Endodermal cell (in vitro differentiated cells): ENCODE results near the gene ARID4B. TPM values are rescaled to one million over a fixed set of nuclear protein-coding genes. Genes with fewer than 3 reads are reported as not detected.

Source experiments
- DNase-seq: peaks from one replicate; pipeline ENCODE4 v3.0.0-alpha.2; 2017
- H3K27ac ChIP-seq: 2 replicates; pipeline ENCODE4 v1.5.1; 2013; ENCODE audit warnings: mild to moderate bottlenecking, low read depth, low read length, moderate library complexity
- H3K27me3 ChIP-seq: 2 replicates; pipeline ENCODE4 v1.6.1; 2013; ENCODE audit warnings: mild to moderate bottlenecking, low read length, moderate library complexity; ENCODE audit not compliant: insufficient read depth, control insufficient read depth, poor library complexity, severe bottlenecking
- H3K36me3 ChIP-seq: 2 replicates; pipeline ENCODE4 v1.7.0; 2013; ENCODE audit warnings: mild to moderate bottlenecking, low read length, moderate library complexity; ENCODE audit not compliant: control insufficient read depth, insufficient read depth
- H3K4me1 ChIP-seq: one replicate; pipeline ENCODE4 v1.7.0; 2013; ENCODE audit warnings: low read length; ENCODE audit not compliant: control insufficient read depth, insufficient read depth
- H3K4me3 ChIP-seq: 2 replicates; pipeline ENCODE4 v1.5.1; 2013; ENCODE audit warnings: mild to moderate bottlenecking, low read length, moderate library complexity
- H3K9ac ChIP-seq: 2 replicates; pipeline ENCODE4 v1.6.1; 2013; ENCODE audit warnings: mild to moderate bottlenecking, low read length, moderate library complexity; ENCODE audit not compliant: poor library complexity, severe bottlenecking; ENCODE audit errors: extremely low read depth
- H3K9me3 ChIP-seq: 2 replicates; pipeline ENCODE4 v1.6.1; 2013; ENCODE audit warnings: mild to moderate bottlenecking, low read length, moderate library complexity; ENCODE audit not compliant: control insufficient read depth
- H3K27ac Mint-ChIP-seq: 2 replicates; pipeline ENCODE4 v1.8.0; 2020; ENCODE audit warnings: mixed read lengths
- H3K27me3 Mint-ChIP-seq: 2 replicates; pipeline ENCODE4 v1.8.0; 2021; ENCODE audit warnings: mild to moderate bottlenecking, mixed read lengths; ENCODE audit not compliant: insufficient read depth
- H3K36me3 Mint-ChIP-seq: 2 replicates; pipeline ENCODE4 v1.8.0; 2020; ENCODE audit warnings: low read depth, mixed read lengths
- H3K4me1 Mint-ChIP-seq: 2 replicates; pipeline ENCODE4 v1.8.0; 2020; ENCODE audit warnings: mixed read lengths
- H3K4me3 Mint-ChIP-seq: 2 replicates; pipeline ENCODE4 v1.8.0; 2020; ENCODE audit warnings: mild to moderate bottlenecking, moderate library complexity, mixed read lengths
- H3K9me3 Mint-ChIP-seq: 2 replicates; pipeline ENCODE4 v1.8.0; 2020; ENCODE audit warnings: mild to moderate bottlenecking, mixed read lengths
- CTCF ChIP-seq: fragments of 200-600 bp; sonication (generic); conservative IDR thresholded peaks from 2 replicates; pipeline ENCODE4 v1.5.0; 2021; ENCODE audit warnings: antibody characterized with exemption, mild to moderate bottlenecking
- WGBS, 2 experiments: methylation state at CpG; one replicate each; pipeline versions ENCODE4 v1.1.5 to v1.1.7; 2013; ENCODE audit warnings: missing lambda C conversion rate in 2 of 2, mixed read lengths in 1 of 2; ENCODE audit not compliant: insufficient coverage in 1 of 2, insufficient read length in 1 of 2; 5-methylcytosine and 5-hydroxymethylcytosine counted together
- total RNA-seq, 2 donors: library from RNA; stranded (reverse); fragmentation: NEBNext Ultra II Directional in 1 of 2; extraction: Animal tissue kit (Norgen Biotek cat#: 25700) in 1 of 2; gene quantifications; 2 replicates in 1 of 2; 3 replicates in 1 of 2; pipeline ENCODE4 v1.2.1, GENCODE V29; 2021

ARID4B gene
- total RNA-seq, 2 donors from 2014 or later: 40.6 to 43.1 TPM

- peaks cover 46% of the 10 kb centered on the region for H3K36me3 ChIP-seq
- Mint-ChIP-seq H3K36me3 (peaks cover 40% of the 10 kb centered on the region), H3K9me3 (no peaks in the 10 kb centered on the region), H3K27ac (no peak overlapping the region), H3K4me1 (peaks cover 17% of the 10 kb centered on the region), H3K27me3 (no peaks in the 10 kb centered on the region), H3K4me3 (no peak overlapping the region)
- 84% methylated on average over 2 of the region's 4 CpGs; no CpG with 5 or more reads in 1 of the 2 experiments for WGBS, 2 experiments
- TF ChIP-seq CTCF: peak; percentile 45
- no peak overlapping the region for H3K9ac ChIP-seq
- no peaks in the 10 kb centered on the region for H3K4me1 ChIP-seq
- DNase-seq: no peak
- no peak overlapping the region for H3K27ac ChIP-seq
- H3K4me3 ChIP-seq: no peak overlapping the region
- no peaks in the 10 kb centered on the region for H3K27me3 ChIP-seq
- no peaks in the 10 kb centered on the region for H3K9me3 ChIP-seq
Measured at GRCh38 chr1:235315735-235316134, 12.2 kb downstream of the ARID4B start.

GRCh38 chr1:235315173-235315572, 12.8 kb downstream of the ARID4B start:
- Histone ChIP-seq H3K9me3 (no peaks in the 10 kb centered on the region), H3K9ac (no peak overlapping the region), H3K36me3 (peaks cover 46% of the 10 kb centered on the region), H3K4me1 (no peaks in the 10 kb centered on the region), H3K27me3 (no peaks in the 10 kb centered on the region), H3K4me3 (no peak overlapping the region), H3K27ac (no peak overlapping the region)
- no peak for TF ChIP-seq CTCF
- WGBS, 2 experiments: 80 to 100% methylated on average over 1 to 5 of the region's 5 CpGs
- Mint-ChIP-seq H3K9me3 (no peaks in the 10 kb centered on the region), H3K27ac (peak overlapping the region; percentile 26), H3K27me3 (no peaks in the 10 kb centered on the region), H3K4me1 (peaks cover 15% of the 10 kb centered on the region), H3K36me3 (peaks cover 38% of the 10 kb centered on the region), H3K4me3 (no peak overlapping the region)
- no peak for DNase-seq

- no peaks in the 10 kb centered on the region for H3K9me3 ChIP-seq
- H3K4me3 ChIP-seq: no peak overlapping the region
- no peak overlapping the region for H3K27ac ChIP-seq
- TF ChIP-seq CTCF: no peak
- H3K4me1 ChIP-seq: no peaks in the 10 kb centered on the region
- H3K4me1 Mint-ChIP-seq: peaks cover 15% of the 10 kb centered on the region
- no peak for DNase-seq
- peak overlapping the region; percentile 13 for H3K27ac Mint-ChIP-seq
- H3K9ac ChIP-seq: no peak overlapping the region
- peaks cover 34% of the 10 kb centered on the region for H3K36me3 Mint-ChIP-seq
- H3K4me3 Mint-ChIP-seq: no peak overlapping the region
- H3K27me3 Mint-ChIP-seq: no peaks in the 10 kb centered on the region
- 83 to 92% methylated on average over 1 to 4 of the region's 4 CpGs for WGBS, 2 experiments
- H3K36me3 ChIP-seq: peaks cover 42% of the 10 kb centered on the region
- no peaks in the 10 kb centered on the region for H3K27me3 ChIP-seq
- peaks cover 3% of the 10 kb centered on the region for H3K9me3 Mint-ChIP-seq
Measured at GRCh38 chr1:235313931-235314678, 13.9 kb downstream of the ARID4B start.
